H54 (cell line): ENCODE results near the gene BACH2.
"Not testable (repeated sequence)": the region's sequence is repeated elsewhere in the genome, so short reads cannot be mapped to it uniquely, and the experiment has no call there.

Experiments
- DNase-seq: peaks from one replicate; pipeline ENCODE4 v3.0.0; 2011; ENCODE audit warnings: low spot score, mixed read lengths; ENCODE audit not compliant: insufficient read length
- FAIRE-seq: peaks from 3 replicates; lab custom pipeline; 2011; peaks lifted over from hg19 to GRCh38; lab: Jason Lieb, UNC
- POLR2A ChIP-seq: IDR thresholded peaks from 2 replicates; pipeline ENCODE4 v1.6.1; 2011; ENCODE audit warnings: low read depth, mild to moderate bottlenecking, low read length

BACH2 gene

DNA sequence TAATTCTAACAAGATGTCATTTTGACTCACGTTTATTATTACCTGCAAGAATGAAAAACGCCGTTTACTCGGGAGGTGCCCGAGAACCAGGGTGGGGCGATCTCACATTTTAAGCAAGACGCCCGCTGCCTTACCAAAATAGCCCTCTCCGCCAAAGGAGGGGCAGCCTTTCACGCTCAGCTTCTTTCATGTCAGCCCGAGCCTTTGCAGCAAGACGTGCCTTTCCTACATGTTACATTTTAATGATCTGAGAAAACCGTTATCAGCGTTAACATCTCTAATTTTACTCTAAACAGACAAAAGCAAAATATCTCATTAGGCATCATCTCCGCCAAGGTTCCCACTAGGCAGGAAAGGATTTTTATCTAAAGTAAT is 2.0 kb downstream of the BACH2 start:
- FAIRE-seq = no peak
- no peak for DNase-seq
- no peak for TF ChIP-seq POLR2A

DNA sequence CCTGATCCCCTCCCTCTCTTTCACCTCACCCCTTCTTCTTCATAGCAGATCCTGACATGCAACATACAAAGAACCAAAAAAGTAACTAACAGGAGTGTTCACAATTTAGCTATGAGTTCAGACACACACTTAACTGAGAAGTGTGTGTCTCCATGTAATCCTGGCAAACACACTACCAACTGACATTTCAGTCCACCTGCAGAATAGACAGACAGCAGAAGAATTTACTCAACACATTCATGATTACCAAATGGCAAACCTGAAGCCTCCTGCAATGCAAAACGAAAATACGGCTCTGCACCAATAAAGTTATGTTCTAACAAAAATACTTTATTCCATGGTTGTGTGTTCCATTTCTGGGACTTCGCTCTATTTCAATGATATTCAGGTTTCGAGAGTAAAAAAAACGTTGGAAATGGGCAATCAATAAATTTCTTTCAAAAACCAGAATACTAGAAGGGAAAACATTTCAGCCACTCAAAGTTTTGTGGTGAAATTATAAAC is 2.6 kb downstream of the BACH2 start:
- no peak for FAIRE-seq
- TF ChIP-seq POLR2A = no peak

DNA sequence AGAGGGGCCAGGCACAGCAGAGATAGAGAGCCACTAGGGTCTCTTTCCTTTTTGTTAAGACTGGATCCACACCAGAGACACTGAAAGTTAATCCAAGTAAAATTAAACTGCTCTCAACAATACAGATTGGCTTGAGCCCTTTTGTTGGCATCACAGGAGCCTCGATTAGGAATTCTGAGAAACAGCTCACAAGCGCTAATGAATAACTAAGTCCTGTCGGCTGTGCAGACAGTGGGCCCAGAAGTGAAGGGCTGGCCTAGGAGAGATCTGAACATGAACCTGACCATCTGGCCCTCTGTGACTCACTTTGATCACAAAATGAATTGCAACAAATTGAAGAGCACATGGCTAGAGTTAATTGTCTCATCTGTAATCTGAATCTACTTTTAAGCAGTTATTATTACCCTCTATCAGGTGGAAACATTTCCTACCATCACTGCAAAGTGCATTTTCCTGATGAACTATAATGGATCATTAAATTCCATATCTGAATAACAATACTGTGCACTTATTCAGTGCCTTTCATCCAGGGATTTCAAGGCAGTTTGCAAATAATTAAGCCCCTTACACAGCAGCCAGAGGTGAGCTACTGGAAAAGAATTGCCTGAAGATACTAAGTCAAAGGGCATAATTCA is 3.2 kb downstream of the BACH2 start:
- DNase-seq = no peak
- no peak for TF ChIP-seq POLR2A
- no peak for FAIRE-seq

More for the DNA sequence above, 2.6 kb downstream of the BACH2 start:
- DNase-seq = no peak

DNA sequence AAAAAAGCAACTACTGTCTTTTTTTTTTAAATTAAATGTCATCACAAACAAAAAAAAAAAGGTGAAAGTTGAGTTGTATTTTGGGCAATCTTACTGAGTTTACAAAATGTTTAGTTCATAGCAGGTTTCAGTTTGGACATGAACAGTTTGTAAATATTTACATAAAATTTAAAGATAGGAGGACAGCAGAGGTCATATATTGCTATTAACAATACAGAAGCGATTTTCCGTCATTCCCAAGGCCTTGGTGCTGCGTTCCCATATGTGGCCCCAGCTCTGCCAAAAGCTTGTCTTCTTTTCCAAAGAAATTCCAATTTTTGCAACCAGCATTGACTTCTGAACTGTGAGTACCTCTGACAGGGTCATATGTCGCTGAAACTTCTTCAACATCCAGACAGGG is 5.1 kb downstream of the BACH2 start:
- FAIRE-seq (no peak), DNase-seq (no peak)
- TF ChIP-seq POLR2A = no peak

DNA sequence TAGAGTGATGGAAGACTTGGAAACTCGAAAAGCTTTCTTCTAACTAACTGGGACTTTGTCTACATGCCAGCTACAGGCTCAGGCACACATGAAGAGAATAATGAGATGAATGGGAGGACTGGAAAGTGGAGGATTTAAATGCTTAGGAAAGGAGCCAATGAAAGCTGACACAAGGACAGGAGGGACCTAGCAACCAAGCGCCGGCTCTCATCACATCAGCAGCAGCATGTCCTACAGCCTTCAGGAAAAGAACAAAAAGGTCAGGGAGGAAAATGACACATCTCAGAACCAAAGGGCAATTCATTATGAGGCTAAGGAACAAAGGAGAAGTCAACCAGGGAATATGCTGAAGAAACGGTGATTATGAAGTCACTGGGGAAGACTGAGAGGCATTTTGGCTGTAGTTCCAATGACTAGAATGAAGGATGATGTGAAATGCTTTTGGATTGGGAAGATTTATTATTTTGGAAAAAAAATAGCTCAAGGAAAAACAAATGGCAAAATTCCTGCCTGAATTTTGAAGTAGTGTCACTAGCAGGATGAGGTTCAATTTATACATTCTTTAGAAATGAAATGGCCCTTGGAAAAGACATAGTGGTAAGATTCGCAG is 5.7 kb downstream of the BACH2 start:
- no peak for DNase-seq
- FAIRE-seq = no peak
- TF ChIP-seq POLR2A = no peak

DNA sequence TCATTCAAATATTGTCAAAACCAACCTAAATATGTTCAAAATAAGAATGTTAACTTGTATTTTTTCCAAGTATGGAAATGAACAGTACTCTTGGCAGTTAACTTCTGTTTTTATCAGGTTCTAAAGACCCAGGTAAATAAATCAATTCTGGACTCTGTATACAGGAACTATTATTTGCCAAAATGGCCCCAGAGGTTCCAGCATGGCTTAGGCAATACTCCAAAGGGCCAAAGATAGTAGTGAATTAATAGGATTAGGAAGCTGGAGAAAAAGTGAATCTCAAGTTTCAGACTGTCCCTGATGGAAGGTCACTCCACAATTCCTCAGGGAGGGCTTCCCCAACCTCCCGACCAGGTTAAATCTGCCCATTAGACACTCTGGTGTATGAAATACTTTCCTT is 6.7 kb downstream of the BACH2 start:
- no peak for TF ChIP-seq POLR2A
- no peak for DNase-seq
- no peak for FAIRE-seq

DNA sequence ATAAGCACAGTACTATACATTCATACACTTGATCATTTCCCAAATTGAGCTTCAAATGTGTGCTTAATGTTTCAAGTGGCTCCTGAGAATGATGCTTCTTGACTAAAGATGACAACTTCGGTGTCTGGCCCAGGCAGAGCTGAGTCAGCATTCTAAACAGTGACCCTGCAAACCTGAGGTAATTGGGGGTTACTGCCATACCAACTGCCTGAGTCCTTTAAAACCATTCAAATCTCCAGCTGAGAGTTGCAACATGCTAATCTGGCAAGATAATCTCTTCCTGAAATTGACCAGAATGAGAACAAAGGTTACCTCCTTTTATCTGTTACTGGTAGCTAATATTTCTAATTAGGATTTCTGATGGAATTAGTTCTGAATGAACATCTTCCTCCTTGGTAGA is 8.2 kb downstream of the BACH2 start:
- no peak for FAIRE-seq
- TF ChIP-seq POLR2A = no peak
- no peak for DNase-seq

DNA sequence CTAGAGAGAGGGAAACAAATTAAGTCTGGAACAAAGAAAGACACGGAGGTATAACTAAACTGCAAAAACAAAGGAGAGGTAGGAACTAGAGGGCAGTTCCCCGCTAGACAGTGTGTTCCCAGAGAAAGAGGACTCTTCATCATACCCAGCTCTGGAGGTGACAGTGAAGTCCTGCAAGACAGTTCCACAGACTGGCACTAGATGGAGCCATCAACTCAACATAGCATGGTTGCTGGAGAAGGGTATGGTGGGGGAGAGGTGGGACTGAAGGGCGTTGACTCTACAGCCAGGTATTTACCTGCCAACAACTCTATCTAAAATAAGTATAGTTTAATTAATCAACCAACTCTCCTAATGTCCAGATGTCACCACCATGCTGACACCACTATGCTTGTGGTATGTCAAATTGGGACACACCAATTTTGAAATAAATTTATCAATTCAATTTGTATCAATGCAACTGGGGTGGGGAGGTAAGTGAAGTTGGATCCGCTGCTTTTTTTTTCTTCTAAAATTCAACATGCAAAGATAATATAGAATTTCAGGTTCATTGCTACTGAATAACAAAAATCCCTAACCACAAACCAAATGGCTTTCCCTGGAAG is 9.7 kb downstream of the BACH2 start:
- FAIRE-seq = no peak
- no peak for DNase-seq
- TF ChIP-seq POLR2A = no peak

DNA sequence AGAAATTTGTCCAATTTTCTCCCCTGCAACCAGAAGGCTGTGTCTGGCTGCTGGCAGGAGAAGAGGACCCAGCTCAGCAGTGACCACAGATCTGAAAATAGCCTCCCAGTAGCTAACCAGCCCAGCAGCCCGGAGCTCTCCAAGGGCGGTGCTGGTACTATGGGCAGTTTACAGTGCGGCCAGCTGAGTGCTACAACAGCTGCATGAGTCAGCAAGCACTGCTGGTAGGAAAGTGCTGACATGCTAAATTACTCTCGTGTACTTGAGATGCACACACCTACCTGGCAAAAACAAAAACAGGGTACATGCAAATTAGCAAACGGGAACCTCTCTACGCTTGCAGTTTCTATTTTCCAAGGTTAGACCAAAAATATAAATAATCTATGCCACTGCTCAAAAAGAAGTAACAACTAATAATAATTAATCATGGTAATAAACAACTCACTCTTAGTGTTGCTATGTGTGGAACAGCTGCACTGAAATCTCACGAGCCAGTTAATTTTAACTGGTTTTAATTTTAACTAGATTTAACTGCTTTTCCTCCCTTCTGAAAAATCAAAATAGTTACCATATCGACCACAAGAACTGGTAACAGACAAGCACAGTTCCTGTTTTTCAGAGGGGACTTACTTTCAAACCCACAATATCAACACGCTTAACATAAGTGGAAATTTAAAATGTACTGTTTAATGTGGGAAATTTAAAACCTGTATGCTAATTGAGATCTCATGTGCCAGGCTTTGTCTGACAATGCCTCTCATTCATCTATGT is 10.8 kb downstream of the BACH2 start:
- DNase-seq (peak; percentile 43), FAIRE-seq (peak; percentile 86)

DNA sequence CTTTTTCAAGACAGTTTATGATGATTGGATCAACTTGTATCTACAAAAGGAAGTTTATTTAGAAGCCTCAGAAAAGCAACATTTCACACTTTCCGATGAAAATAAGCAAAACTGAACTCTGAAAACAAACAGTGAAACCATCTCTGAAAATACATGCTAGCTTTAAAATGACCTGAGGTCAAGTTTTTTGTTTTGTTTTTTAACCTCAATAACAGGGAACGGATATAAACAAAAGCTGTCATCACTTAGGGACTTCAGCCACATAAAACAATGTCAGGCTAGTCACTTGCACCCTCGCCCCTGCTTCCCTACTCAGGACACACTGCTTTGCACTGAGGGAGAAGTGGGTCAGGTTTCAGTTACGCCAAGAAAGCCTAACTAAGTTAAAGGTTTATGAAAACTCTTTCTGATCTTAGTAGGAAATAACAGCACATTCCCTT is 11.6 kb downstream of the BACH2 start:
- DNase-seq (no peak), FAIRE-seq (no peak)
- no peak for TF ChIP-seq POLR2A

More for the DNA sequence above, 10.8 kb downstream of the BACH2 start:
- TF ChIP-seq POLR2A = no peak

DNA sequence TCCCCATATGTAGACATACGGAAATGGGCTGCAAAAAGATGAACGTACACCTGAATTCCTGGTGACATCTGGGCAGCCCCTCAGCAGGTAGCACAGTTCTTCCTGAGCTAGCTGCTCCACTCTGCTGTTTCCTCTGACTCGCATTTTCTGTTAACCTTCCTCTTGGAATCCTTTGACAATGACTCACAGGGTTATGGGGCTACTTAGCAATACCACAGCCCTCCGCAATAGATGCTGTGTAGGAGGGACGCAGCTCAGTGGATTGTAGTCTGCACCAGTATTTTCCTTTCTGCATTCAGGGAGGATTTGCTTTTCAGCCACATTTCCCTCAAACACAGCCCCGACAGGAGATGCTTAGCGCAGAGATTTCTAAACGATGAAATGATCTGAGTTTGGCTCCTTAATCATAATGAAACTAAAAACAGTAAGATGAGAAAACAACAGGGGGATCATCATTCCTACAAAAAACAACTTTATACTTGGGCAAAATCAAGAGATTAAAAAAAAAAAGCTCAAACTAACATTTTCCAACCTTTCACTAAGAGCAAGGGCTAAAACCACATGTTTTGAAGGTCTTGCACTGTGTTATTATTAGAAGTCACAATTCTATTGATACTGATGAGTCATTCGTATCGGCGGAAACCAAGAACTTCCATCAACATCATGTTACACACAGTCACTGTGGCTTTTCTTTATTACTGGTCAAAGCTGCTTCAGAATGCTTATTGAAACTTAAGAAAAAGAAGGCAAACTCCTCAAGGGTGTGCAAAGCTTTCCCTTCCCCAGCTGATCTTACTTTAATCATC is 12.2 kb downstream of the BACH2 start:
- FAIRE-seq (peak; percentile 95), DNase-seq (no peak)
- no peak for TF ChIP-seq POLR2A

DNA sequence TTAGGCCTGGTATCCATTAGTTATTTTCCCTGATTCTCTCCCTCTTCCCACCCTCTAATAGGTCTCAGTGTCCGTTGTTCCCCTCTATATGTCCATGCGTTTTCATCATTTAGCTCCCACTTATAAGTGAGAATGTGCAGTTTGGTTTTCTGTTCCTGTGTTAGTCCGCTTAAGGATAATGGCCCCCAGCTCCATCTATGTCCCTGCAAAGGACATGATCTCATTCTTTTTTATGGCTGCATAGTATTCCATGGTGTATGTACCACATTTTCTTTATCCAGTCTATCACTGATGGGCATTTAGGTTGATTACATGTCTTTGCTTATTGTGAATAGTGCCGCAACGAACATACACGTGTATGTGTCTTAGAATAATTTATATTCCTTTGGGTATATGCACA is 14.4 kb downstream of the BACH2 start:
- not testable (repeated sequence) for FAIRE-seq, DNase-seq

DNA sequence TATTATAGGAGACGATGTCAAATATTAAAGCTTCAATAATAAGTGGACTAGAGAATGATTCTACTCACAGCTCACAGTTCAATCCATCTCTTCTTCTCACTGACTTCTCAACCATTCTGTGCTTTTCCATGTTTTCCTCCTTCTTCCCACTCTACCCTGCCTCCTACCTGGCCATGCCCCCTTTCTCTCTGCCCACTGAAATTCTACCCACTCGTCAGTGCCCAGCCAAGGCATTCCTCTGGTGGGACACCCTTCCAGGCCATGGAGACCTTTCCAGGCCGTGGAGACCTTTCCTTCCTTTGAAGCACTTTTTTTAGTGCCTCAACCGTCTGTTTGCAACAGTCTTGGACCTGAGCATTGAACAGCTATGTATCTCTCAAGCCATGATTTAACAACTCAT is 18.5 kb downstream of the BACH2 start:
- no peak for TF ChIP-seq POLR2A

More for the DNA sequence above, 18.5 kb downstream of the BACH2 start:
- FAIRE-seq (no peak), DNase-seq (no peak)
